H1 (cell line): ENCODE measurements around the gene MAGI2. TPM values are rescaled to one million over a fixed set of nuclear protein-coding genes. Genes with fewer than 3 reads are reported as not detected.

ENCODE experiments used
- CTCF ChIA-PET: fragments of 300-600 bp; sonication (Branson Sonifier 250); formaldehyde crosslinking; loops from one replicate; lab custom pipeline; 2021; ENCODE audit not compliant: partially characterized antibody; lab: Charles Lee
- POLR2A ChIA-PET: fragments of 300-600 bp; sonication (Branson Sonifier 250); formaldehyde crosslinking; loops from one replicate; lab custom pipeline; 2021; ENCODE audit warnings: inconsistent platforms; ENCODE audit not compliant: partially characterized antibody; lab: Charles Lee
- DNase-seq, 2 experiments: peaks; one replicate each; pipeline versions ENCODE4 v3.0.0 to v3.0.0-alpha.2; 2010 to 2022; ENCODE audit warnings: low spot score in 2 of 2, low read depth in 1 of 2, mixed read lengths in 1 of 2
- FAIRE-seq: peaks from 2 replicates; lab custom pipeline; 2011; peaks lifted over from hg19 to GRCh38; lab: Jason Lieb, UNC
- H2AFZ ChIP-seq: 2 replicates; pipeline ENCODE4 v1.8.1; 2012; ENCODE audit warnings: low read length, inconsistent platforms
- H2AK5ac ChIP-seq: 2 replicates; pipeline ENCODE4 v1.6.1; 2013; ENCODE audit warnings: low read depth, low read length
- H2BK120ac ChIP-seq: replicated peaks from 2 replicates; pipeline ENCODE3; 2013; ENCODE audit warnings: low read depth, low read length, inconsistent platforms
- H2BK12ac ChIP-seq: 2 replicates; pipeline ENCODE4 v1.6.1; 2013; ENCODE audit warnings: low read depth, low read length
- H2BK15ac ChIP-seq: 2 replicates; pipeline ENCODE4 v1.6.1; 2013; ENCODE audit warnings: low read length
- H2BK20ac ChIP-seq: 2 replicates; pipeline ENCODE4 v1.6.1; 2013; ENCODE audit warnings: low read length
- H2BK5ac ChIP-seq: 2 replicates; pipeline ENCODE4 v1.6.1; 2013; ENCODE audit warnings: low read depth, low read length
- H3K14ac ChIP-seq: 2 replicates; pipeline ENCODE4 v1.6.1; 2013; ENCODE audit warnings: inconsistent platforms; ENCODE audit not compliant: insufficient read length
- H3K18ac ChIP-seq: 2 replicates; pipeline ENCODE4 v1.6.1; 2013; ENCODE audit warnings: low read length; ENCODE audit errors: extremely low read depth
- H3K23ac ChIP-seq: 2 replicates; pipeline ENCODE4 v1.6.1; 2013; ENCODE audit warnings: inconsistent platforms; ENCODE audit not compliant: insufficient read length
- H3K23me2 ChIP-seq: 2 replicates; pipeline ENCODE4 v1.6.1; 2013; ENCODE audit warnings: low read depth, low read length
- H3K27ac ChIP-seq: 2 replicates; pipeline ENCODE4 v1.6.1; 2011; ENCODE audit warnings: low read depth, low read length, inconsistent platforms
- H3K27me3 ChIP-seq, 4 experiments: replicated peaks in 1 of 4; 1 replicate in 1 of 4; 2 replicates in 3 of 4; pipeline versions ENCODE4 v1.6.1 to v1.8.1; 2011 to 2013; ENCODE audit warnings: low read length in 3 of 4, mild to moderate bottlenecking in 3 of 4, inconsistent platforms in 2 of 4, mixed read lengths in 2 of 4, moderate library complexity in 1 of 4; ENCODE audit not compliant: control insufficient read depth in 3 of 4, insufficient read depth in 3 of 4; ENCODE audit errors: extremely low read depth in 1 of 4
- H3K36me3 ChIP-seq, 4 experiments: 2 replicates each; pipeline versions ENCODE4 v1.6.1 to v1.8.1; 2011 to 2013; ENCODE audit warnings: mild to moderate bottlenecking in 4 of 4, low read length in 3 of 4, moderate library complexity in 2 of 4, control low read depth in 1 of 4, inconsistent platforms in 1 of 4; ENCODE audit not compliant: insufficient read depth in 4 of 4, control insufficient read depth in 2 of 4
- H3K4ac ChIP-seq: replicated peaks from 2 replicates; pipeline ENCODE3; 2013; ENCODE audit warnings: low read length, low read depth, mixed read lengths, inconsistent platforms; ENCODE audit not compliant: insufficient read length
- H3K4me1 ChIP-seq, 4 experiments: replicated peaks in 1 of 4; 1 replicate in 1 of 4; 2 replicates in 3 of 4; pipeline versions ENCODE4 v1.6.1 to v1.8.1; 2011 to 2013; ENCODE audit warnings: low read length in 3 of 4, inconsistent platforms in 2 of 4, mixed read lengths in 1 of 4; ENCODE audit not compliant: insufficient read depth in 4 of 4, control insufficient read depth in 3 of 4
- H3K4me2 ChIP-seq, 2 experiments: 2 replicates each; pipeline versions ENCODE4 v1.6.1 to v1.8.1; 2011 to 2013; ENCODE audit warnings: low read depth in 2 of 2, low read length in 2 of 2, control low read depth in 1 of 2, inconsistent platforms in 1 of 2, mild to moderate bottlenecking in 1 of 2; ENCODE audit not compliant: insufficient read depth in 1 of 2
- H3K4me3 ChIP-seq, 4 experiments: fragments of 200-600, 300-600 bp in 1 of 4; sonication (generic), shearing (Covaris generic), sonication (Bioruptor Twin) in 1 of 4; 2 replicates each; pipeline versions ENCODE4 v1.5.1 to v1.8.1; 2011 to 2016; ENCODE audit warnings: low read length in 4 of 4, low read depth in 3 of 4, control low read depth in 2 of 4, inconsistent platforms in 2 of 4, mild to moderate bottlenecking in 2 of 4, mixed read lengths in 1 of 4, moderate library complexity in 1 of 4; ENCODE audit not compliant: insufficient read depth in 2 of 4; ENCODE audit errors: extremely low read depth in 1 of 4
- H3K56ac ChIP-seq: replicated peaks from 2 replicates; pipeline ENCODE3; 2013; ENCODE audit warnings: low read depth, mild to moderate bottlenecking, mixed read lengths, low read length, inconsistent platforms; ENCODE audit not compliant: insufficient read length
- H3K79me1 ChIP-seq: 2 replicates; pipeline ENCODE4 v1.6.1; 2013; ENCODE audit warnings: low read depth, low read length, control low read depth
- H3K79me2 ChIP-seq, 2 experiments: 2 replicates each; pipeline versions ENCODE4 v1.6.1 to v1.8.1; 2012 to 2013; ENCODE audit warnings: low read length in 2 of 2, mild to moderate bottlenecking in 2 of 2, inconsistent platforms in 1 of 2; ENCODE audit not compliant: insufficient read depth in 2 of 2, control insufficient read depth in 1 of 2
- H3K9ac ChIP-seq, 4 experiments: replicated peaks in 1 of 4; 1 replicate in 1 of 4; 2 replicates in 3 of 4; pipeline versions ENCODE4 v1.6.1 to v1.8.1; 2011 to 2013; ENCODE audit warnings: low read depth in 3 of 4, low read length in 3 of 4, control low read depth in 2 of 4, mild to moderate bottlenecking in 2 of 4, moderate library complexity in 2 of 4, inconsistent platforms in 1 of 4; ENCODE audit errors: extremely low read depth in 1 of 4
- H3K9me3 ChIP-seq, 2 experiments: 2 replicates each; pipeline versions ENCODE4 v1.6.1 to v1.8.1; 2012 to 2013; ENCODE audit warnings: mild to moderate bottlenecking in 2 of 2, moderate library complexity in 2 of 2, control low read depth in 1 of 2, inconsistent platforms in 1 of 2, low read depth in 1 of 2, low read length in 1 of 2, mixed read lengths in 1 of 2; ENCODE audit not compliant: insufficient read depth in 2 of 2
- H4K20me1 ChIP-seq, 2 experiments: replicated peaks in 1 of 2; 2 replicates each; pipeline versions ENCODE3 to v1.8.1; 2011 to 2013; ENCODE audit warnings: inconsistent platforms in 2 of 2, low read length in 2 of 2, mild to moderate bottlenecking in 1 of 2; ENCODE audit not compliant: insufficient read depth in 2 of 2, control insufficient read depth in 1 of 2
- H4K5ac ChIP-seq: 2 replicates; pipeline ENCODE4 v1.6.1; 2013; ENCODE audit warnings: low read length, low read depth, mixed read lengths, inconsistent platforms; ENCODE audit not compliant: insufficient read length
- H4K8ac ChIP-seq: 2 replicates; pipeline ENCODE4 v1.8.0; 2013; ENCODE audit warnings: mild to moderate bottlenecking, moderate library complexity, low read length, inconsistent platforms; ENCODE audit not compliant: insufficient read depth; ENCODE audit errors: extremely low read depth
- H4K91ac ChIP-seq: replicated peaks from 2 replicates; pipeline ENCODE3; 2013; ENCODE audit warnings: low read length, mixed read lengths, inconsistent platforms; ENCODE audit not compliant: insufficient read length
- CTBP2 ChIP-seq: IDR thresholded peaks from 2 replicates; pipeline ENCODE4 v1.7.0; 2011; ENCODE audit warnings: borderline replicate concordance, mild to moderate bottlenecking, moderate library complexity, mixed read lengths, low read length; ENCODE audit not compliant: insufficient read depth, insufficient read length
- HDAC2 ChIP-seq, 2 experiments: fragments of 300-600 bp in 1 of 2; sonication (generic) in 1 of 2; IDR thresholded peaks; 2 replicates each; pipeline ENCODE4 v1.6.1; 2011 to 2012; ENCODE audit warnings: low read depth in 2 of 2, low read length in 2 of 2, mild to moderate bottlenecking in 2 of 2, moderate library complexity in 2 of 2, borderline replicate concordance in 1 of 2, inconsistent platforms in 1 of 2
- KDM1A ChIP-seq: fragments of 200-600, 300-600 bp; sonication (generic); IDR thresholded peaks from 2 replicates; pipeline ENCODE4 v1.7.1; 2016; ENCODE audit warnings: mild to moderate bottlenecking, low read length, borderline replicate concordance
- NRF1 ChIP-seq: IDR thresholded peaks from 2 replicates; pipeline ENCODE4 v1.6.1; 2011; ENCODE audit warnings: mild to moderate bottlenecking, low read depth, low read length, improper control_type of control experiment
- POLR2AphosphoS5 ChIP-seq: IDR thresholded peaks from 2 replicates; pipeline ENCODE4 v1.6.1; 2011; ENCODE audit warnings: low read depth, low read length
- RXRA ChIP-seq: IDR thresholded peaks from 2 replicates; pipeline ENCODE4 v1.6.1; 2011; ENCODE audit warnings: low read depth, mild to moderate bottlenecking, low read length, moderate library complexity; ENCODE audit not compliant: insufficient read depth
- SAP30 ChIP-seq: fragments of 300-600 bp; sonication (generic); IDR thresholded peaks from 2 replicates; pipeline ENCODE4 v1.7.1; 2012; ENCODE audit warnings: low read length, moderate library complexity, mild to moderate bottlenecking, inconsistent platforms; ENCODE audit not compliant: insufficient read depth, insufficient replicate concordance
- SRF ChIP-seq: IDR thresholded peaks from 2 replicates; pipeline ENCODE4 v1.6.1; 2011; ENCODE audit warnings: mild to moderate bottlenecking, low read depth, low read length, moderate library complexity
- TAF1 ChIP-seq: IDR thresholded peaks from 2 replicates; pipeline ENCODE4 v1.6.1; 2011; ENCODE audit warnings: mild to moderate bottlenecking, low read depth, low read length
- USF2 ChIP-seq: IDR thresholded peaks from 2 replicates; pipeline ENCODE4 v1.6.1; 2011; ENCODE audit warnings: low read length, improper control_type of control experiment
- WGBS, 2 experiments: shearing (Covaris generic) in 1 of 2; methylation state at CpG; one replicate each; pipeline versions ENCODE4 v1.1.6 to v1.1.7; 2013 to 2015; ENCODE audit warnings: low lambda C conversion rate in 2 of 2, mixed read lengths in 2 of 2, inconsistent platforms in 1 of 2, low coverage in 1 of 2, missing lambda C conversion rate in 1 of 2; ENCODE audit not compliant: insufficient replicate concordance in 2 of 2, insufficient coverage in 1 of 2, insufficient read length in 1 of 2; ENCODE audit errors: extremely low coverage in 1 of 2, missing lambda C conversion rate in 1 of 2; 5-methylcytosine and 5-hydroxymethylcytosine counted together
- polyA plus RNA-seq, 7 experiments: library from polyadenylated mRNA; depleted of rRNA in 3 of 7; stranded (reverse) in 5 of 7; unstranded in 2 of 7; fragments of >200 nt in 5 of 7; fragments of 200-250 nt in 2 of 7; gene quantifications; 1 replicate in 5 of 7; 2 replicates in 1 of 7; 4 replicates in 1 of 7; pipeline versions ENCODE4 v1.2.1 to v1.2.3, GENCODE V29; 2011 to 2013; ENCODE audit warnings: missing spikeins in 2 of 7, mixed read lengths in 2 of 7
- total RNA-seq: library from RNA; stranded (reverse); fragmentation: NEBNext Ultra II Directional; extraction: Animal tissue kit (Norgen Biotek cat#: 25700); gene quantifications from 2 replicates; pipeline ENCODE4 v1.2.1, GENCODE V29; 2021

MAGI2 gene
- total and polyA plus RNA-seq, 2 of the 8 experiments (the other 6 are each of a cell fraction or from before 2014, with no cell fraction given), result 6.0 to 27.3 TPM

GRCh38 chr7:79292834-79293233 lies 160.6 kb downstream of the MAGI2 start:
- no peak overlapping the region for H3K4me3 ChIP-seq
- H3K79me2 ChIP-seq, result no peaks in the 10 kb centered on the region
- no peak overlapping the region for H2BK12ac ChIP-seq
- H4K8ac ChIP-seq, result no peak overlapping the region
- H2BK120ac ChIP-seq, result no peak overlapping the region
- no peak overlapping the region for H3K27ac ChIP-seq
- H4K5ac ChIP-seq, result no peak overlapping the region
- no peaks in the 10 kb centered on the region for H3K9me3 ChIP-seq
- no peak overlapping the region for H3K4ac ChIP-seq
- H4K91ac ChIP-seq, result no peak overlapping the region
- POLR2A ChIA-PET, result no interaction called here
- H3K14ac ChIP-seq, result no peak overlapping the region
- no peak overlapping the region for H2AFZ ChIP-seq
- CTCF ChIA-PET, result interaction anchor here (0.6 to 1.7 kb wide), 6 partner anchors 10 to 285 kb away, joined by 3 to 7 read pairs (median 4); no protein-coding TSS in a partner anchor
- H3K36me3 ChIP-seq, result no peaks in the 10 kb centered on the region
- no peaks in the 10 kb centered on the region for H3K79me1 ChIP-seq
- no peak for FAIRE-seq
- no peak overlapping the region for H2BK20ac ChIP-seq
- no peaks in the 10 kb centered on the region for H3K23me2 ChIP-seq
- H2BK5ac ChIP-seq, result no peak overlapping the region
- WGBS, 2 experiments, result 100% methylated on average over 2 of the region's 2 CpGs; no CpG with 5 or more reads in 1 of the 2 experiments
- no peak overlapping the region for H2AK5ac ChIP-seq
- no peaks in the 10 kb centered on the region for H3K4me1 ChIP-seq
- no peak overlapping the region for H3K18ac ChIP-seq
- H3K23ac ChIP-seq, result no peak overlapping the region
- no peak overlapping the region for H3K9ac ChIP-seq
- H3K4me2 ChIP-seq, result no peak overlapping the region
- H2BK15ac ChIP-seq, result no peak overlapping the region
- H4K20me1 ChIP-seq, result no peaks in the 10 kb centered on the region
- H3K27me3 ChIP-seq, result no peaks in the 10 kb centered on the region
- DNase-seq, result no peak
- no peak overlapping the region for H3K56ac ChIP-seq
- TF ChIP-seq CTBP2 (no peak), RXRA (no peak), USF2 (no peak), POLR2AphosphoS5 (no peak), HDAC2 (IDR thresholded peaks at IDR 0.05; ENCODE audit: borderline replicate concordance in 1 of 2, low read depth in 2 of 2, low read length in 2 of 2) (no peak), NRF1 (no peak), SRF (no peak), TAF1 (no peak), KDM1A (no peak), SAP30 (no peak)
